Activated T-helper 17 cell treated with anti-CD3 and anti-CD28 coated beads, Interleukin-2, amount 50 U/mL, for 72 hours (primary cell): ENCODE results near the gene OST4. TPM values are rescaled to one million over a fixed set of nuclear protein-coding genes. Genes with fewer than 3 reads are reported as not detected.

Source experiments
- ATAC-seq: fragments of 150-1000 bp; cut with Tn5 transposase; replicated peaks from 2 replicates; pipeline ENCODE4 v1.10.0; 2021; ENCODE audit warnings: mild to moderate bottlenecking, moderate library complexity
- H3K27ac Mint-ChIP-seq: one replicate; pipeline ENCODE4 v1.8.0; 2022; ENCODE audit warnings: mixed read lengths
- H3K27me3 Mint-ChIP-seq: one replicate; pipeline ENCODE4 v1.8.0; 2022; ENCODE audit warnings: mixed read lengths
- H3K36me3 Mint-ChIP-seq: one replicate; pipeline ENCODE4 v1.8.0; 2022; ENCODE audit warnings: low read depth, mild to moderate bottlenecking, mixed read lengths
- H3K4me1 Mint-ChIP-seq: one replicate; pipeline ENCODE4 v1.8.0; 2022; ENCODE audit warnings: mixed read lengths
- H3K4me3 Mint-ChIP-seq: one replicate; pipeline ENCODE4 v1.8.0; 2022; ENCODE audit warnings: mild to moderate bottlenecking, mixed read lengths
- H3K9me3 Mint-ChIP-seq: one replicate; pipeline ENCODE4 v1.8.0; 2022; ENCODE audit warnings: mixed read lengths
- total RNA-seq, 2 donors: library from RNA; stranded (reverse); gene quantifications; one replicate each; pipeline ENCODE4 v1.2.3, GENCODE V29; 2022

OST4 gene
- total RNA-seq, 2 donors from 2014 or later: 286 to 313 TPM

DNA sequence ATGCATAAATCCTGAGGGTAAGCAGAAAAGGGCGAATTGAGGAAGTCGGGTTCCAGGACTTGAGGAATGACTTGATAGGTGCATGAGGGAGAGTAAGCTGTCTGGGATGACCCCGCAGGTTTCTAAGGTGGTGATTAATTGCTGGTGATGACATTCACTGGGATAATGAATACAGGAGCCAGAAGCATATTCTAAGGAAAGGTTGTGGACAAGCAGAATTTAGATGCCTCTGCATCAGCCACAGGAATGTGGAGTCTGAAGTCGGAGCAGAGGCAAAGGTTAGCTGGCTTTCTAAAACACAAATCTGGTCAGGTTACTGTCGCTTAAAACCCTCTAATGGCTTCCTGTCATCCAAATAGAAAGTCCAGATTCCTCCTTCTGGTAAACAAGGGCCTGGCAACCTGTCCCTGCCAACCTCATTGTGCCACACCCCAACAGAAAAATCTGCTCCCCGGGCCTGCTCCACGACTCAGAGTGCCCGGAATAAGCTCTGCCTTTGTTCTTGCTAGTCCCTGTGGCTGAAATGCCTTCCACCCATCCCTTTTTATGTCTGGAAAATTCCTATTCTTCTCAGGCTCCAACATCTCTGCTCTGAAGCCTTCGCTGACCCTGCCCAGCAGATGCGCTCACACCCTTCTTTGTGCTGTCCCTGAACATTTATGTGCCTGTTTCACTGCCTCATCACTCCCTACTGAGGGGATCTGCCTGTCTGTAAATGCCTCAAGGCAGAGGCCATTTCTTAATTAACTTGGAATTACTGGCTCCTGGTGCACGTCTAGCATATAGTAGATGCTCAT lies 50.0 kb downstream of the OST4 start:
- Mint-ChIP-seq H3K4me3 (no peak overlapping the region), H3K36me3 (peaks cover 8% of the 10 kb centered on the region), H3K4me1 (peaks cover 5% of the 10 kb centered on the region), H3K27me3 (no peaks in the 10 kb centered on the region), H3K27ac (no peak overlapping the region), H3K9me3 (no peaks in the 10 kb centered on the region)
- no peak for ATAC-seq

Other genes with a start within 250 kb of the OST4 start
- gene DPYSL5, start 223.5 kb downstream of the OST4 start, total RNA-seq: not detected
- 1 to 10 TPM; 3.4 to 4.2 TPM for gene MAPRE3, start 101.0 kb downstream of the OST4 start, total RNA-seq
- 10 to 100 TPM; 73.3 to 81.5 TPM for gene TMEM214, start 38.7 kb downstream of the OST4 start, total RNA-seq
- 10 to 100 TPM; 13.1 to 14.3 TPM for gene AGBL5, start 20.0 kb downstream of the OST4 start, total RNA-seq
- gene EMILIN1, start 7.0 kb upstream of the OST4 start, total RNA-seq: under 1 TPM; 0.42 to 0.93 TPM
- 10 to 100 TPM in 1 of 2 donors, 1 to 10 TPM in 1; 5.9 to 10.5 TPM for gene KHK, start 15.1 kb upstream of the OST4 start, total RNA-seq
- gene CGREF1, start 47.5 kb upstream of the OST4 start, total RNA-seq: 1 to 10 TPM; 3.7 to 4.6 TPM
- gene ABHD1, start 52.2 kb upstream of the OST4 start, total RNA-seq: under 1 TPM; 0.17 to 0.40 TPM
- gene PREB, start 63.0 kb upstream of the OST4 start, total RNA-seq: 10 to 100 TPM; 38.0 to 67.1 TPM
- not detected for gene PRR30, start 67.8 kb upstream of the OST4 start, total RNA-seq
- not detected for gene TCF23, start 77.3 kb upstream of the OST4 start, total RNA-seq
- 10 to 100 TPM; 45.9 to 59.2 TPM for gene ATRAID, start 140.4 kb upstream of the OST4 start, total RNA-seq
- 10 to 100 TPM; 33.8 to 72.0 TPM for gene SLC5A6, start 140.6 kb upstream of the OST4 start, total RNA-seq
- gene CAD, start 145.7 kb upstream of the OST4 start, total RNA-seq: 100 to 1,000 TPM in 1 of 2 donors, 10 to 100 TPM in 1; 54.0 to 106 TPM
- gene SLC30A3, start 191.4 kb upstream of the OST4 start, total RNA-seq: under 1 TPM in 1 of 2 donors, not detected in 1; 0.50 TPM
- not detected for gene DNAJC5G, start 203.8 kb upstream of the OST4 start, total RNA-seq
- gene TRIM54, start 210.8 kb upstream of the OST4 start, total RNA-seq: under 1 TPM in 1 of 2 donors, not detected in 1; 0.13 TPM
- gene UCN, start 236.8 kb upstream of the OST4 start, total RNA-seq: 1 to 10 TPM; 1.7 to 2.4 TPM